GM12878 (cell line): ENCODE data around the gene KIZ. TPM values are rescaled to one million over a fixed set of nuclear protein-coding genes. Genes with fewer than 3 reads are reported as not detected.

Experiments used
- ATAC-seq: fragments of 200-7000 bp; cut with Tn5 transposase; 3 replicates; pipeline ENCODE4 v1.9.1; 2020; ENCODE audit warnings: mild to moderate bottlenecking, moderate library complexity
- BruUV-seq: library from RNA; stranded (reverse); fragments of 400-500 nt; replicated peaks from 2 replicates; lab custom pipeline; 2021; lab: Mats Ljungman, UMichigan
- CTCF ChIA-PET: fragments of 300-600 bp; sonication (Branson Sonifier 250); formaldehyde crosslinking; extraction: SDS; loops from one replicate; lab custom pipeline; 2021; ENCODE audit warnings: inconsistent platforms; lab: Yijun Ruan, JAX
- POLR2A ChIA-PET: fragments of 350-600 bp; formaldehyde crosslinking; extraction: SDS; loops from one replicate; lab custom pipeline; 2021; ENCODE audit warnings: inconsistent platforms; lab: Charles Lee
- RAD21 ChIA-PET: fragments of 300-600 bp; sonication (Branson Sonifier 250); formaldehyde crosslinking; loops from one replicate; lab custom pipeline; 2023; ENCODE audit warnings: antibody characterized with exemption; ENCODE audit not compliant: unreplicated experiment; lab: Charles Lee
- SMC1A ChIA-PET: fragments of 300-600 bp; sonication (Branson Sonifier 250); formaldehyde crosslinking; loops from one replicate; lab custom pipeline; 2023; ENCODE audit not compliant: unreplicated experiment, uncharacterized antibody; lab: Charles Lee
- DNase-seq: peaks from one replicate; pipeline ENCODE4 v3.0.0-alpha.2; 2011; ENCODE audit warnings: low read depth, low spot score
- FAIRE-seq: peaks from 3 replicates; lab custom pipeline; 2011; peaks lifted over from hg19 to GRCh38; lab: Jason Lieb, UNC
- H2AFZ ChIP-seq: 2 replicates; pipeline ENCODE4 v1.6.0; 2011; ENCODE audit warnings: low read depth, low read length, control low read depth; ENCODE audit not compliant: control insufficient read depth
- H3K27ac ChIP-seq: 2 replicates; pipeline ENCODE4 v1.5.1; 2011; ENCODE audit warnings: control low read depth; ENCODE audit not compliant: control insufficient read depth, insufficient read depth
- H3K27me3 ChIP-seq, 2 experiments: replicated peaks in 1 of 2; 2 replicates each; pipeline versions ENCODE4 v1.6.0 to v1.6.1; 2011; ENCODE audit warnings: low read length in 1 of 2; ENCODE audit not compliant: control insufficient read depth in 2 of 2, insufficient read depth in 2 of 2
- H3K36me3 ChIP-seq, 2 experiments: 2 replicates each; pipeline ENCODE4 v1.5.1; 2011; ENCODE audit warnings: low read length in 1 of 2; ENCODE audit not compliant: control insufficient read depth in 2 of 2, insufficient read depth in 2 of 2
- H3K4me1 ChIP-seq: 2 replicates; pipeline ENCODE4 v1.6.1; 2011; ENCODE audit warnings: mild to moderate bottlenecking, low read length, moderate library complexity, mixed read lengths; ENCODE audit not compliant: control insufficient read depth, insufficient read depth
- H3K4me2 ChIP-seq: 2 replicates; pipeline ENCODE4 v1.6.0; 2011; ENCODE audit warnings: control low read depth; ENCODE audit not compliant: control insufficient read depth, insufficient read depth
- H3K4me3 ChIP-seq: fragments of 200-600 bp; sonication (generic); 2 replicates; pipeline ENCODE4 v1.5.1; 2016
- H3K79me2 ChIP-seq: 2 replicates; pipeline ENCODE4 v1.6.0; 2011; ENCODE audit warnings: low read length; ENCODE audit not compliant: control insufficient read depth, insufficient read depth
- H3K9ac ChIP-seq: 2 replicates; pipeline ENCODE4 v1.8.0; 2011; ENCODE audit warnings: low read length, control low read depth, mixed read lengths; ENCODE audit not compliant: control insufficient read depth, insufficient read depth
- H3K9me3 ChIP-seq: replicated peaks from 3 replicates; pipeline ENCODE4 v1.5.1; 2011; ENCODE audit warnings: mild to moderate bottlenecking, low read length; ENCODE audit not compliant: control insufficient read depth, insufficient read depth
- H4K20me1 ChIP-seq: 2 replicates; pipeline ENCODE4 v1.6.0; 2011; ENCODE audit not compliant: control insufficient read depth, insufficient read depth
- ETV6 ChIP-seq, 2 experiments: fragments of 450-650 bp in 1 of 2; IDR thresholded peaks in 1 of 2; conservative IDR thresholded peaks in 1 of 2; 2 replicates each; pipeline ENCODE4 v1.6.1; 2014; ENCODE audit warnings: antibody characterized with exemption in 1 of 2, borderline replicate concordance in 1 of 2, low read depth in 1 of 2, mild to moderate bottlenecking in 1 of 2, moderate library complexity in 1 of 2
- MYB ChIP-seq: fragments of 150-350 bp; IDR thresholded peaks from 2 replicates; pipeline ENCODE4 v1.6.1; 2014; ENCODE audit warnings: mild to moderate bottlenecking, low read depth, low read length, borderline replicate concordance
- NFYA ChIP-seq: IDR thresholded peaks from 2 replicates; pipeline ENCODE4 v1.6.1; 2011; ENCODE audit warnings: low read depth, mild to moderate bottlenecking, low read length, improper control_type of control experiment, borderline replicate concordance
- RBBP5 ChIP-seq: fragments of 200-600 bp; sonication (generic); conservative IDR thresholded peaks from 2 replicates; pipeline ENCODE4 v1.6.1; 2016
- SIN3A ChIP-seq: IDR thresholded peaks from 2 replicates; pipeline ENCODE4 v1.6.1; 2012; ENCODE audit warnings: low read depth, low read length, improper control_type of control experiment
- TARDBP ChIP-seq: IDR thresholded peaks from 2 replicates; pipeline ENCODE4 v1.6.1; 2016; ENCODE audit warnings: borderline replicate concordance
- TCF12 ChIP-seq: IDR thresholded peaks from 2 replicates; pipeline ENCODE4 v1.6.1; 2011; ENCODE audit warnings: low read depth, mild to moderate bottlenecking, low read length
- TCF3 ChIP-seq: IDR thresholded peaks from 2 replicates; pipeline ENCODE4 v1.6.1; 2012; ENCODE audit warnings: low read depth, mild to moderate bottlenecking, low read length, borderline replicate concordance; ENCODE audit not compliant: insufficient read depth
- ZNF622 ChIP-seq: fragments of 450-650 bp; IDR thresholded peaks from 2 replicates; pipeline ENCODE4 v1.6.1; 2017; ENCODE audit warnings: mild to moderate bottlenecking, inconsistent platforms
- ZSCAN29 ChIP-seq: fragments of 450-650 bp; IDR thresholded peaks from 2 replicates; pipeline ENCODE4 v1.6.1; 2017; ENCODE audit warnings: mild to moderate bottlenecking, moderate library complexity
- WGBS: methylation state at CpG from one replicate; pipeline ENCODE4 v1.1.6; 2016; ENCODE audit warnings: low lambda C conversion rate; ENCODE audit not compliant: insufficient replicate concordance, insufficient coverage; ENCODE audit errors: missing lambda C conversion rate; 5-methylcytosine and 5-hydroxymethylcytosine counted together
- in situ Hi-C: fragments of 300-500 bp; cut with MboI; formaldehyde crosslinking; loops from 9 replicates; pipeline ENCODE4 v1.14.3; 2018; ENCODE audit warnings: mixed read lengths
- intact Hi-C: fragments of 100-400 bp; cut with micrococcal nuclease; formaldehyde crosslinking; loops from one replicate; pipeline ENCODE4 v1.14.2; 2022; ENCODE audit not compliant: unreplicated experiment
- polyA plus RNA-seq, 11 experiments: library from polyadenylated mRNA; depleted of rRNA in 4 of 11; unstranded in 6 of 11; stranded (reverse) in 5 of 11; fragments of >200 nt; fragmentation: Nextera tagmentation in 4 of 11; fragmentation: Illumina TruSeq in 1 of 11; extraction: Ambion mirVana in 4 of 11; extraction: Trizol in 1 of 11; gene quantifications; 1 replicate in 1 of 11; 2 replicates in 10 of 11; pipeline versions ENCODE4 v1.2.1 to v1.2.3, GENCODE V29; 2011 to 2016; ENCODE audit warnings: inconsistent platforms in 2 of 11, missing spikeins in 2 of 11, low read depth in 1 of 11
- total RNA-seq, 4 experiments: library from RNA; depleted of rRNA in 3 of 4; stranded (reverse); fragments of >200 nt in 3 of 4; fragmentation: Illumina TruSeq in 1 of 4; extraction: Trizol in 1 of 4; gene quantifications; 2 replicates each; pipeline versions ENCODE4 v1.2.1 to v1.2.3, GENCODE V29; 2013 to 2021
- TF ChIP-seq, protein P1 (sequence below): fragments of 450-650 bp; IDR thresholded peaks from 2 replicates; pipeline ENCODE4 v1.6.1; 2014; ENCODE audit warnings: mild to moderate bottlenecking
- TF ChIP-seq, protein P2 (sequence below): IDR thresholded peaks from 2 replicates; pipeline ENCODE4 v1.6.1; 2012; ENCODE audit warnings: improper control_type of control experiment, low read depth, low read length; ENCODE audit not compliant: insufficient replicate concordance

The KIZ gene
- total and polyA plus RNA-seq, 10 of the 15 experiments (the other 5 are each of a cell fraction or from before 2014, with no cell fraction given), result 2.7 to 11.0 (median 7.3) TPM

DNA sequence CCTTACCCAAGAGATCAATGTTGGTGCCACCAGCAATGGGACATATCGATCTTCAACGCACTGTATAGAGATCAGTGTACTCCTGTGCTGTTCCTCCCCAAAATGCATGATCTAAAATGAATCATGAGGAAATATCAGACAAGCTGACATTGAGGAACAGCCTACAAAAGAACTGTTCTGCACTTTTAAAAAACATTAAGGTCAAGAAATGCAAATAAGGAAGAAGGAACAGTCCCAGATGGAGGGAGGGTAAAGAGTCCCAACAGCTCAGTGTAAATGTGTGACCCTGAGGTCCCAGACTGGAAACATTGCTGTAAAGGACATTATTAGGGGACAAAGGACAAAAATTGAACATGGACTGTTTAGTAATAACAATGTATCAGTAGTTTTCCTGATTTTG lies 152.9 kb downstream of the KIZ start (continued):
- TF ChIP-seq, protein P1, sequence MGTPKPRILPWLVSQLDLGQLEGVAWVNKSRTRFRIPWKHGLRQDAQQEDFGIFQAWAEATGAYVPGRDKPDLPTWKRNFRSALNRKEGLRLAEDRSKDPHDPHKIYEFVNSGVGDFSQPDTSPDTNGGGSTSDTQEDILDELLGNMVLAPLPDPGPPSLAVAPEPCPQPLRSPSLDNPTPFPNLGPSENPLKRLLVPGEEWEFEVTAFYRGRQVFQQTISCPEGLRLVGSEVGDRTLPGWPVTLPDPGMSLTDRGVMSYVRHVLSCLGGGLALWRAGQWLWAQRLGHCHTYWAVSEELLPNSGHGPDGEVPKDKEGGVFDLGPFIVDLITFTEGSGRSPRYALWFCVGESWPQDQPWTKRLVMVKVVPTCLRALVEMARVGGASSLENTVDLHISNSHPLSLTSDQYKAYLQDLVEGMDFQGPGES, result no peak

DNA sequence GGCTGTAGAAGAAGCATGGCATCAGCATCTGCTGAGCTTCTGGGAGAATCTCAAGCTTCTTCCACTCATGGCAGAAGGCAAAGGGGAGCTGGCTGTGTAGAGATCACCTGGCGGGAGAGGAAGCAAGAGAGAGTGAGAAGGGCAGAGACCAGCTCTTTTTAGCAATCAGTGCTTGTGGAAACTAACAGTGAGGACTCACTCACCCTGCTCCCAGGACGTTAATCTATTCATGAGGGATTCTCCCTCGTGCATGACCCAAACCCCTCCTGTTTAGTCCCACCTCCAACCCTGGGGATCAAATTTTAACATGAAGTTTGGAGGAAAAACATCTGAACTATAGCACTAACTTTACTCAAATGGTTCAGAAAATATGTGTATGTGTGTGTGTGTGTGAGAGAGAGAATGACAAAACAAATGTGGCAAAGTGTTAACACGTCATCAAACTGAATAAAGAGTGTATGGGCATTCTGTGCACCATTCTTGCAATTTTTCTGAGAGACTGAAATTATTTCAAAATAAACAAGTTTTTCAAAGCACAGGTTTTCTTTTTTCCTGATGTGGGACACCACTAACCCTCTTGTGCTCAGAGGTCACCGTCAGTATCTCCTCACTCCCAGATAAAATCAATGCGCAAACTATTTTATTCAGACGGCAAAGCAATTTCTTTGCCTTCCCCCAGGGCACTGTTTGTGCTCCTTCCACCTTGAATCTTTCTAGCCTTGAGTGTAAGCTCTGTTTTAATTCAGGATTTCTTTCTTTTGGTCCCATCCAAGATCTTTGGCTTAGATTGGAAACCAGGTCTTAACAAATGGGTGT lies 154.0 kb downstream of the KIZ start:
- in situ Hi-C loops, result no loop called here
- H3K27me3 ChIP-seq, result no peaks in the 10 kb centered on the region
- H3K79me2 ChIP-seq, result no peaks in the 10 kb centered on the region
- 49% methylated on average over 7 of the region's 7 CpGs for WGBS
- CTCF ChIA-PET, result interaction anchor here (0.5 to 0.9 kb wide), 2 partner anchors 29 to 271 kb away, joined by 3 read pairs; no protein-coding TSS in a partner anchor
- no peak for FAIRE-seq
- H4K20me1 ChIP-seq, result no peaks in the 10 kb centered on the region
- RAD21 ChIA-PET, result no interaction called here
- no peak for TF ChIP-seq SIN3A
- no peak for TF ChIP-seq NFYA
- TF ChIP-seq MYB, result no peak
- TF ChIP-seq, protein P2, sequence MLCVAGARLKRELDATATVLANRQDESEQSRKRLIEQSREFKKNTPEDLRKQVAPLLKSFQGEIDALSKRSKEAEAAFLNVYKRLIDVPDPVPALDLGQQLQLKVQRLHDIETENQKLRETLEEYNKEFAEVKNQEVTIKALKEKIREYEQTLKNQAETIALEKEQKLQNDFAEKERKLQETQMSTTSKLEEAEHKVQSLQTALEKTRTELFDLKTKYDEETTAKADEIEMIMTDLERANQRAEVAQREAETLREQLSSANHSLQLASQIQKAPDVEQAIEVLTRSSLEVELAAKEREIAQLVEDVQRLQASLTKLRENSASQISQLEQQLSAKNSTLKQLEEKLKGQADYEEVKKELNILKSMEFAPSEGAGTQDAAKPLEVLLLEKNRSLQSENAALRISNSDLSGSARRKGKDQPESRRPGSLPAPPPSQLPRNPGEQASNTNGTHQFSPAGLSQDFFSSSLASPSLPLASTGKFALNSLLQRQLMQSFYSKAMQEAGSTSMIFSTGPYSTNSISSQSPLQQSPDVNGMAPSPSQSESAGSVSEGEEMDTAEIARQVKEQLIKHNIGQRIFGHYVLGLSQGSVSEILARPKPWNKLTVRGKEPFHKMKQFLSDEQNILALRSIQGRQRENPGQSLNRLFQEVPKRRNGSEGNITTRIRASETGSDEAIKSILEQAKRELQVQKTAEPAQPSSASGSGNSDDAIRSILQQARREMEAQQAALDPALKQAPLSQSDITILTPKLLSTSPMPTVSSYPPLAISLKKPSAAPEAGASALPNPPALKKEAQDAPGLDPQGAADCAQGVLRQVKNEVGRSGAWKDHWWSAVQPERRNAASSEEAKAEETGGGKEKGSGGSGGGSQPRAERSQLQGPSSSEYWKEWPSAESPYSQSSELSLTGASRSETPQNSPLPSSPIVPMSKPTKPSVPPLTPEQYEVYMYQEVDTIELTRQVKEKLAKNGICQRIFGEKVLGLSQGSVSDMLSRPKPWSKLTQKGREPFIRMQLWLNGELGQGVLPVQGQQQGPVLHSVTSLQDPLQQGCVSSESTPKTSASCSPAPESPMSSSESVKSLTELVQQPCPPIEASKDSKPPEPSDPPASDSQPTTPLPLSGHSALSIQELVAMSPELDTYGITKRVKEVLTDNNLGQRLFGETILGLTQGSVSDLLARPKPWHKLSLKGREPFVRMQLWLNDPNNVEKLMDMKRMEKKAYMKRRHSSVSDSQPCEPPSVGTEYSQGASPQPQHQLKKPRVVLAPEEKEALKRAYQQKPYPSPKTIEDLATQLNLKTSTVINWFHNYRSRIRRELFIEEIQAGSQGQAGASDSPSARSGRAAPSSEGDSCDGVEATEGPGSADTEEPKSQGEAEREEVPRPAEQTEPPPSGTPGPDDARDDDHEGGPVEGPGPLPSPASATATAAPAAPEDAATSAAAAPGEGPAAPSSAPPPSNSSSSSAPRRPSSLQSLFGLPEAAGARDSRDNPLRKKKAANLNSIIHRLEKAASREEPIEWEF, result no peak
- no peak for TF ChIP-seq RBBP5
- no peak for TF ChIP-seq ZSCAN29
- no peak for TF ChIP-seq TCF12
- no peak for TF ChIP-seq ZNF622
- TF ChIP-seq TCF3, result no peak
- no peak for TF ChIP-seq TARDBP
- no peak for TF ChIP-seq ETV6 (conservative IDR thresholded peaks at IDR 0.05 in 1 of 2, IDR thresholded peaks at IDR 0.05 in 1 of 2; ENCODE audit: borderline replicate concordance in 1 of 2, low read depth in 1 of 2)
- TF ChIP-seq, all 136 proteins: peak for 0
- no peaks in the 10 kb centered on the region for H3K36me3 ChIP-seq
- SMC1A ChIA-PET, result interaction anchor here (1.1 kb wide), 1 partner anchor 10 kb away, joined by 3 read pairs; no protein-coding TSS in a partner anchor
- peaks cover 9% of the 10 kb centered on the region for H3K4me1 ChIP-seq
- BruUV-seq, result no TSS peak
- no peak overlapping the region for H3K4me3 ChIP-seq
- intact Hi-C loops, result no loop called here
- DNase-seq (no peak), ATAC-seq (no peak)
- no peak overlapping the region for H2AFZ ChIP-seq
- POLR2A ChIA-PET, result no interaction called here
- H3K4me2 ChIP-seq, result no peak overlapping the region
- H3K9ac ChIP-seq, result no peak overlapping the region
- no peak overlapping the region for H3K27ac ChIP-seq
- H3K9me3 ChIP-seq, result no peaks in the 10 kb centered on the region
